HUES64 (cell line): ENCODE results near the gene ACSBG1.
A peak's percentile ranks its signal among the peaks of the same experiment; 100 is the strongest.

Source experiments
- H3K27ac ChIP-seq: 2 replicates; pipeline ENCODE4 v1.7.0; 2013; ENCODE audit warnings: low read depth, low read length, inconsistent platforms
- H3K27me3 ChIP-seq: 2 replicates; pipeline ENCODE4 v1.6.1; 2013; ENCODE audit warnings: mild to moderate bottlenecking, low read length; ENCODE audit not compliant: insufficient read depth
- H3K36me3 ChIP-seq: 2 replicates; pipeline ENCODE4 v1.6.1; 2013; ENCODE audit warnings: mild to moderate bottlenecking, low read length; ENCODE audit not compliant: insufficient read depth
- H3K4me1 ChIP-seq: 2 replicates; pipeline ENCODE4 v1.6.1; 2013; ENCODE audit warnings: mild to moderate bottlenecking, low read length, moderate library complexity; ENCODE audit not compliant: insufficient read depth
- H3K4me3 ChIP-seq: 2 replicates; pipeline ENCODE4 v1.5.1; 2013; ENCODE audit warnings: mild to moderate bottlenecking, low read length, moderate library complexity
- H3K9ac ChIP-seq: 2 replicates; pipeline ENCODE4 v1.6.1; 2013; ENCODE audit warnings: mild to moderate bottlenecking, low read depth, low read length
- H3K9me3 ChIP-seq: 2 replicates; pipeline ENCODE4 v1.6.1; 2013; ENCODE audit warnings: low read depth, low read length; ENCODE audit not compliant: insufficient read depth
- WGBS: fragments of 150-250, 120-280 bp; methylation state at CpG from one replicate; pipeline ENCODE4 v1.1.7; 2013; ENCODE audit warnings: missing lambda C conversion rate; 5-methylcytosine and 5-hydroxymethylcytosine counted together

The ACSBG1 gene

GRCh38 chr15:78175330-78175729, 59.0 kb downstream of the ACSBG1 start:
- H3K27ac ChIP-seq, result no peak overlapping the region
- no peak overlapping the region for H3K9ac ChIP-seq

GRCh38 chr15:78174401-78174800, 60.0 kb downstream of the ACSBG1 start:
- Histone ChIP-seq H3K4me1 (no peaks in the 10 kb centered on the region), H3K4me3 (no peak overlapping the region), H3K27ac (no peak overlapping the region), H3K9me3 (no peaks in the 10 kb centered on the region), H3K36me3 (peaks cover 28% of the 10 kb centered on the region), H3K27me3 (no peaks in the 10 kb centered on the region), H3K9ac (no peak overlapping the region)
- WGBS, result 91% methylated on average over 9 of the region's 9 CpGs

More at GRCh38 chr15:78175330-78175729, 59.0 kb downstream of the ACSBG1 start:
- H3K4me1 ChIP-seq, result no peaks in the 10 kb centered on the region
- H3K27me3 ChIP-seq, result no peaks in the 10 kb centered on the region
- no peaks in the 10 kb centered on the region for H3K9me3 ChIP-seq
- 80% methylated on average over 2 of the region's 2 CpGs for WGBS
- peaks cover 19% of the 10 kb centered on the region; the same call in 1 of the 2 replicates for H3K36me3 ChIP-seq
- H3K4me3 ChIP-seq, result no peak overlapping the region

- 98% methylated on average over 9 of the region's 9 CpGs for WGBS
- Histone ChIP-seq H3K4me3 (no peak overlapping the region), H3K27me3 (no peaks in the 10 kb centered on the region), H3K9ac (no peak overlapping the region), H3K9me3 (no peaks in the 10 kb centered on the region), H3K27ac (no peak overlapping the region), H3K4me1 (no peaks in the 10 kb centered on the region), H3K36me3 (peaks cover 47% of the 10 kb centered on the region)
Observed at GRCh38 chr15:78171864-78172472, 62.4 kb downstream of the ACSBG1 start.

- H3K27me3 ChIP-seq, result no peaks in the 10 kb centered on the region
- peaks cover 55% of the 10 kb centered on the region for H3K36me3 ChIP-seq
- H3K4me3 ChIP-seq, result no peak overlapping the region
- no peaks in the 10 kb centered on the region for H3K9me3 ChIP-seq
- no peak overlapping the region for H3K27ac ChIP-seq
- H3K4me1 ChIP-seq, result no peaks in the 10 kb centered on the region
- WGBS, result 96% methylated on average over 17 of the region's 17 CpGs
- no peak overlapping the region for H3K9ac ChIP-seq
Observed at GRCh38 chr15:78170848-78171773, 63.3 kb downstream of the ACSBG1 start.

- Histone ChIP-seq H3K4me3 (no peak overlapping the region), H3K9me3 (no peaks in the 10 kb centered on the region), H3K27ac (no peak overlapping the region), H3K27me3 (no peaks in the 10 kb centered on the region), H3K9ac (no peak overlapping the region), H3K36me3 (peaks cover 76% of the 10 kb centered on the region), H3K4me1 (no peaks in the 10 kb centered on the region)
- WGBS, result 94% methylated on average over 5 of the region's 5 CpGs
Observed at GRCh38 chr15:78168608-78169007, 65.8 kb downstream of the ACSBG1 start.

- no peak overlapping the region for H3K27ac ChIP-seq
- H3K9ac ChIP-seq, result no peak overlapping the region
- no peaks in the 10 kb centered on the region for H3K9me3 ChIP-seq
- H3K4me3 ChIP-seq, result no peak overlapping the region
- H3K36me3 ChIP-seq, result peaks cover 81% of the 10 kb centered on the region
- no peaks in the 10 kb centered on the region for H3K27me3 ChIP-seq
- H3K4me1 ChIP-seq, result no peaks in the 10 kb centered on the region
- 96% methylated on average over 10 of the region's 10 CpGs for WGBS
Observed at GRCh38 chr15:78167227-78167888, 67.0 kb downstream of the ACSBG1 start.

- H3K36me3 ChIP-seq, result peaks cover 73% of the 10 kb centered on the region
Observed at GRCh38 chr15:78164010-78164409, 70.4 kb downstream of the ACSBG1 start.

GRCh38 chr15:78162038-78162437, 72.3 kb downstream of the ACSBG1 start:
- Histone ChIP-seq H3K9me3 (no peaks in the 10 kb centered on the region), H3K36me3 (peaks cover 59% of the 10 kb centered on the region), H3K9ac (no peak overlapping the region), H3K4me1 (peaks cover 10% of the 10 kb centered on the region; the same call in 1 of the 2 replicates), H3K4me3 (no peak overlapping the region), H3K27me3 (no peaks in the 10 kb centered on the region), H3K27ac (no peak overlapping the region)
- 96% methylated on average over 13 of the region's 13 CpGs for WGBS

More at GRCh38 chr15:78164010-78164409, 70.4 kb downstream of the ACSBG1 start:
- Histone ChIP-seq H3K27me3 (no peaks in the 10 kb centered on the region), H3K9me3 (no peaks in the 10 kb centered on the region), H3K4me1 (no peaks in the 10 kb centered on the region), H3K27ac (no peak overlapping the region), H3K9ac (no peak overlapping the region), H3K4me3 (no peak overlapping the region)
- no CpG with 5 or more reads among the region's 2 CpGs for WGBS

GRCh38 chr15:78159395-78159794, 75.0 kb downstream of the ACSBG1 start:
- Histone ChIP-seq H3K4me3 (no peak overlapping the region), H3K9ac (no peak overlapping the region), H3K27ac (no peak overlapping the region), H3K9me3 (no peaks in the 10 kb centered on the region), H3K27me3 (no peaks in the 10 kb centered on the region), H3K4me1 (peaks cover 26% of the 10 kb centered on the region), H3K36me3 (peaks cover 35% of the 10 kb centered on the region)
- WGBS, result over 99% methylated on average over 3 of the region's 3 CpGs

- Histone ChIP-seq H3K9ac (no peak overlapping the region), H3K36me3 (peaks cover 23% of the 10 kb centered on the region), H3K4me3 (no peak overlapping the region), H3K27ac (peak overlapping the region; percentile 53; the same call in 1 of the 2 replicates), H3K27me3 (no peaks in the 10 kb centered on the region), H3K4me1 (peaks cover 26% of the 10 kb centered on the region), H3K9me3 (no peaks in the 10 kb centered on the region)
- 28% methylated on average over 2 of the region's 2 CpGs for WGBS
Observed at GRCh38 chr15:78157203-78157602, 77.2 kb downstream of the ACSBG1 start.

- peaks cover 18% of the 10 kb centered on the region for H3K36me3 ChIP-seq
- peak overlapping the region; percentile 53; the same call in 1 of the 2 replicates for H3K27ac ChIP-seq
- no peaks in the 10 kb centered on the region for H3K9me3 ChIP-seq
- H3K27me3 ChIP-seq, result no peaks in the 10 kb centered on the region
- H3K9ac ChIP-seq, result no peak overlapping the region
- H3K4me3 ChIP-seq, result no peak overlapping the region
- no CpG with 5 or more reads among the region's 1 CpG for WGBS
- H3K4me1 ChIP-seq, result peaks cover 26% of the 10 kb centered on the region
Observed at GRCh38 chr15:78156653-78157052, 77.7 kb downstream of the ACSBG1 start.
